AG08395 (cell line): Measurements from ENCODE around the gene SUN1.
"Not testable (repeated sequence)": the region's sequence is repeated elsewhere in the genome, so short reads cannot be mapped to it uniquely, and the experiment has no call there.

Experiments used
- DNase-seq: peaks from one replicate; pipeline ENCODE4 v3.0.0; 2012; ENCODE audit warnings: mixed read lengths, low spot score

Gene SUN1

DNA sequence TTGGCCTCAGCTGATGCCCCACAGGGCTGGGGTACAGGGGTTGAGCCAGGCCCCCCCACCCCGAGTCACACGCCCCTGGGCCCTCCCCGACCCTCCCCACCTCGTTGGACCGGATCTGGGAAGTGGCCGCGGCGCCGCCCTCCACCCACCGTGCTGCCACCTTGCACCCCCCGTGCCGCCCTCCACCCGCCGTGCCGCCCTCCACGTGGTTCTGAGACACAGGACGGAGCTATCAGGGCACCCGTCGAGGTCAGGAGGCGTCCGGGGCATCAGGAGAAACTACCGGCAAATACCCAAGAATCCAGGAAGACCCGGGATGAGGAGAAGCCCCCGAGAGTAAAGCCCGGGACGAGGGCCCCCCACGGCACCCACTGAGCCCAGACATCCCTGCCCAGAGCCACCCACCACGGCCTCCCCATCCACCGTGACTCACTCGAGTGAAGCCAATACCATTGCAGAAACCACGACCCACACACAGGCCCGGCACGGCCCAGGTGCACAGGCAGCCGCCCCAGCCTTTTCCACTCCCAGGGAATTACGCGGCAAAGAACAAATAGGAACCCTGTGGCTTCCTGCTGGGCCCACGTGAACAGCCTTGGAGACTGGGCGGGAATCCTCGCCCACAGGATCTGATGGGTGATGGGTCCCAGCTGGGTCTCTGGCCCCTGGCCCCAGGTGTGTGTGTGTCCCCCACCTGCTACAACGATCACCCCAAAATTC lies 88.2 kb downstream of the SUN1 start:
- no peak for DNase-seq

DNA sequence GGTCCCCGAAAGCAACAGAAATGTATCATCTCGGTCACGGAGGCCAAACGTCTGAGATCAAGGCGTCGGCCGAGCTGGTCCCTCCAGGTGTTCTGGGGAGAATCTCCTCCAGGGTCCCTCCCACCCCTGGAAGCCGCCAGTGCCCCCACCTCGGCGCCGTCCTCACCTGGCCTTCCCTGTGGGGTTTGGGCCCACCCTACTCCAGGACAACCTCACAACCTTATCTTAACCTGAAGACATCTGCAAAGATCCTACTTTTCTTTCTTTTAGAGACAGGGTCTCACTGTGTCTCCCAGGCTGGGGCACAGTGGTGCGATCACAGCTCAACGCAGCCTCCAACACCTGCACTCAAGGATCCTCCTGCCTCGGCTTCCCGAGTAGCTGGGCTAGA lies 88.8 kb downstream of the SUN1 start:
- DNase-seq = no peak

DNA sequence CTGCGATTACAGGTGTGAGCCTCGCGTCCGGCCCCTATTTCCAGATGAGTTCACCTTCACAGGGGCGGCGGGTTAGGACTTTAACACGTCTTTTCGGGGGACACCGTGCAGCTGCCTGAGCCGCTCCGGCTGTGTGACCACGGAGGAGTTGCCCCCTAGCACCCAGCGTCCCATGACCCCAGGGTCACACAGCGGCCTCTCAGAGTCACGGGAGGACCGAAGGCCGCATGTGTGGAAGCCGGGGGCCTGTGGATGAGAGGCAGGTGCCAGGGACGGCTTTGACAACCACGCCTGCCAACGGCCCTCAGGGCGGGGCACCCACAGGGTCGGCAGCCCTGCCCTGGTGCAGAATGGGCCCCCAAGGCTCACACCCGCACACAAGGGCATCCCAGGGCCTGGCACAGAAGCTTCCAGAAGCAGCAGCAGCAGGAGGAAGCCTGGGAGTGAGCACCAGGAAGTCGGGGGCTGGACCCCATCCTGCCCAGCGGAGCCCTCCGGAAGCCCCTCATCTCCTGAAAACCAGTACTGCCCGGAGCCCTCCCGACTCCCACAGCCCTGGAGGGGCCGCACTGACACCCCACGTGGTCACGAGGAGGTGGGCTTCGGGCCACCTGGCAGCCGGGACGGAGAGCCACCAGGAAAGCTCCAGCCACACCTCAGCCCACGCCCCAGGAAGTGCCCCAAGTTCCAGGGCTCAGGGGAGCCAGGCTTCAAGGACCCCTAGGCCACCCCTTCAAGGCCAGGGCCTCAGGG lies 89.5 kb downstream of the SUN1 start:
- DNase-seq = no peak

DNA sequence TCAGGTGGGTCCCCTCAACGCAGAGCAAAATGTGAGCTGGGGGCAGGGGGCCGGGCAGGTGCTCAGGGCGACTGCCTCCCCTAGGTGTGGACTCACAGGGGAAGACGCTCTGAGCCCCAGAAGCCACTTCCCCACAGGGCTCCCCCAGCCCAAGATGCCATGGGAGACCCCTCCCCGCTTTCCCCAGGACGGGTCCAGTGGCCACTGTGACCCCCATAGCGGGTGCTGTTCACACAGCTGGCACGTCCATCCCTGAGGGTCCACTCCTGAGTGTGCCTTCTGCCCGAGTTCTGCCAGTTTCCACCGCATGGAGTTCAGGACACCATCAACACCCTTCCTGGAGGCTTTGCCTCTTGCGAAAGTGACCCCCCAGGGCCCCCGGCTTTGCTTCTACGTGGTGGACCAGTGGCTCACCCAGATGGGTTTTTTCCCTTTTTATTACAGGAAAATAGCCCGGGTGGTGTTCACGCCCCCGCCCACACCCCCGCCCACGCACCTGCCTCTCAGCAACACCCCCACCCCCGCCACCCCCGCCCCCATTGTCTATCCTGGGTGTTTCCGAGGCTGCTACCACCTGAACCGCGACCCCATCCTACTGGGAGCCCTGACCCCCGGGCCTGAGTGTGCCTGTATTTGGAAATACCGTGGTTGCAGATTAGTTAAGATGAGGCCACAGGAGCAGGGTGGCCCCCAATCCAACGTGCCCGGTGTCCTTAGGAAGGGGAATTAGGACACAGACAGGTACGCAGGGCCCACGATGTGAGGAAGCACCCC lies 90.2 kb downstream of the SUN1 start:
- DNase-seq = no peak

DNA sequence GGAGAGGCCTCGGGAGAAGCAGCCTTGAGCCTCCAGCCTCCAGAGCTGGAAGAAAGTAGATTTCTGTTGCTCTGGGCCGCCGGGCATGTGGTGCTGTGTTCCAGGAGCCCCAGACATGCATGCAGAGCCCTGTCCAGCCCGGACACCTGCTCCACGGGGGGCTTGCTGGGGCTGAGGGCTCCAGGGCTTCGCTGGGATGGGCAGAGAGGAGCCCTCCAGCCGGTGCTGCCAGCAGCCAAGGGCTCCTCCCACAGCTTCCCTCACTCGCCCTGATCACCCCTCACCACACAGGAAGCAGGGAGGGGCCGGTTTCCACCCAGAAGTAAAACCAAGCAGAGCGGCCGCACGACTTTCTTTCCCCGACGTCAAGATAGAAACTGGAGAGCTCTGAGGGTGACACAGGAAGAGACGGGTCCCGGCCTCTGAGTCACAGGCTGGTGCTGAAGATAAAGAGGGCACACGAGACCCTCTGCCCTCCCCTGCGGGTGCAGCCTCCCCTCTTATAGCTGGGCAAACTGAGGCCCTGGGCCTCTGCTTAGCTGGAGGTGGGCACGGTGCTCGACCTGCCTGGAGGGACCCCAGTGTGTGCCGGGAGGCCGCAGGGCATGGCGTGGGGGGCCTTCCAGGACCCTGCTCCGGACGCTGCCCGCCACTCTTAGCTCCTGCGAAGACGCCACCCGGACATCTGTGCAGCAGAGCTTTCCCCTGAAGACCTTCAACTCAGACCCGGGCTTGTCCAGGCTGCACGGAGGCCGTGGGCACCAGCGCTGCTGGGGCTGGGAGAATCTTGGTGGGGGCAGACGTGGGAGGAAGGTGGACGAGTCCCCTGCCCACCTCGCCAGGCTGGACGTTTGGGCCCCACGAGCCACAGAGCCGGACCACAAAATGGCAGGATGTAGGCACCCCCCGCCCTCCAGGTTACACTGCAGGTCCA lies 91.1 kb downstream of the SUN1 start:
- peak; percentile 50 for DNase-seq

DNA sequence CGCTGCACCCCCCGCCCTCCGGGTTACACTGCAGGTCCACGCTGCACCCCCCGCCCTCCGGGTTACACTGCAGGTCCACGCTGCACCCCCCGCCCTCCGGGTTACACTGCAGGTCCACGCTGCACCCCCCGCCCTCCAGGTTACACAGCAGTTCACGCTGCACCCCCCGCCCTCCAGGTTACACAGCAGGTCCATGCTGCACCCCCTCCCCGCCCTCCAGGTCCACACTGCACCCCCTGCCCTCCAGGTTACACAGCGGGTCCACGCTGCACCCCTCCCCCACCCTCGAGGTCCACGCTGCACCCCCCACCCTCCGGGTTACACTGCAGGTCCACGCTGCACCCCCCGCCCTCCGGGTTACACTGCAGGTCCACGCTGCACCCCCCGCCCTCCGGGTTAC lies 91.8 kb downstream of the SUN1 start:
- not testable (repeated sequence) for DNase-seq
